Endothelial cell of umbilical vein (primary cell): Measurements from ENCODE around the gene UBE2QL1. TPM values are rescaled to one million over a fixed set of nuclear protein-coding genes. Genes with fewer than 3 reads are reported as not detected.

Experiments used
- BruUV-seq: library from RNA; stranded (reverse); fragments of 400-500 nt; replicated peaks from 2 replicates; lab custom pipeline; 2021; lab: Mats Ljungman, UMichigan
- CTCF ChIA-PET: fragments of 300-600, 350-600 bp; sonication (Branson Sonifier 250); formaldehyde crosslinking; loops from one replicate; lab custom pipeline; 2021; ENCODE audit warnings: antibody characterized with exemption, inconsistent platforms; lab: Charles Lee
- POLR2A ChIA-PET: fragments of 300-600, 350-600 bp; sonication (Branson Sonifier 250); formaldehyde crosslinking; loops from one replicate; lab custom pipeline; 2021; ENCODE audit warnings: antibody characterized with exemption, inconsistent platforms; lab: Charles Lee
- DNase-seq: peaks from one replicate; pipeline ENCODE4 v3.0.0-alpha.2; 2011; ENCODE audit warnings: low read depth, low spot score
- FAIRE-seq: peaks from 2 replicates; lab custom pipeline; 2011; peaks lifted over from hg19 to GRCh38; lab: Jason Lieb, UNC
- H2AFZ ChIP-seq: 2 replicates; pipeline ENCODE4 v1.6.0; 2012; ENCODE audit warnings: low read depth, low read length, control low read depth, inconsistent platforms
- H3K27ac ChIP-seq: 2 replicates; pipeline ENCODE4 v1.5.1; 2011; ENCODE audit warnings: low read depth, mild to moderate bottlenecking, control low read depth, low read length, moderate library complexity; ENCODE audit not compliant: insufficient read depth
- H3K27me3 ChIP-seq, 2 experiments: 2 replicates each; pipeline versions ENCODE4 v1.6.0 to v1.6.1; 2011; ENCODE audit warnings: low read length in 2 of 2, mixed read lengths in 1 of 2; ENCODE audit not compliant: control insufficient read depth in 2 of 2, insufficient read depth in 2 of 2
- H3K36me3 ChIP-seq, 2 experiments: 2 replicates in 1 of 2; 3 replicates in 1 of 2; pipeline ENCODE4 v1.5.1; 2011; ENCODE audit warnings: low read length in 2 of 2, mild to moderate bottlenecking in 1 of 2, moderate library complexity in 1 of 2; ENCODE audit not compliant: control insufficient read depth in 2 of 2, insufficient read depth in 2 of 2; ENCODE audit errors: extremely low read depth in 1 of 2
- H3K4me1 ChIP-seq: 3 replicates; pipeline ENCODE4 v1.5.1; 2011; ENCODE audit warnings: mild to moderate bottlenecking, low read length; ENCODE audit not compliant: control insufficient read depth, insufficient read depth; ENCODE audit errors: extremely low read depth
- H3K4me2 ChIP-seq: 2 replicates; pipeline ENCODE4 v1.6.1; 2011; ENCODE audit warnings: low read length, control low read depth, mixed read lengths; ENCODE audit not compliant: insufficient read depth
- H3K4me3 ChIP-seq, 3 experiments: fragments of 200-600 bp in 1 of 3; sonication (generic), shearing (Covaris generic) in 1 of 3; replicated peaks in 1 of 3; 2 replicates each; pipeline ENCODE4 v1.5.1; 2011 to 2016; ENCODE audit warnings: control low read depth in 3 of 3, low read length in 3 of 3, mild to moderate bottlenecking in 2 of 3, inconsistent platforms in 1 of 3, low read depth in 1 of 3, moderate library complexity in 1 of 3; ENCODE audit not compliant: insufficient read depth in 1 of 3
- H3K79me2 ChIP-seq: 2 replicates; pipeline ENCODE4 v1.6.0; 2012; ENCODE audit warnings: low read length, inconsistent platforms; ENCODE audit not compliant: control insufficient read depth, insufficient read depth
- H3K9ac ChIP-seq: replicated peaks from 2 replicates; pipeline ENCODE3; 2011; ENCODE audit warnings: low read length, control low read depth; ENCODE audit not compliant: insufficient read depth; ENCODE audit errors: extremely low read depth
- H3K9me1 ChIP-seq: replicated peaks from 3 replicates; pipeline ENCODE4 v1.6.0; 2011; ENCODE audit warnings: mild to moderate bottlenecking, low read length; ENCODE audit not compliant: control insufficient read depth, insufficient read depth; ENCODE audit errors: extremely low read depth
- H3K9me3 ChIP-seq: replicated peaks from 2 replicates; pipeline ENCODE4 v1.5.1; 2012; ENCODE audit warnings: low read length, inconsistent platforms; ENCODE audit not compliant: control insufficient read depth, insufficient read depth
- H4K20me1 ChIP-seq: replicated peaks from 2 replicates; pipeline ENCODE3; 2011; ENCODE audit warnings: mild to moderate bottlenecking, low read length; ENCODE audit not compliant: control insufficient read depth, insufficient read depth; ENCODE audit errors: extremely low read depth
- CTCF ChIP-seq, 2 donors: IDR thresholded peaks; 1 replicate in 1 of 2; 2 replicates in 1 of 2; pipeline ENCODE4 v1.5.1; 2011; ENCODE audit warnings: low read length in 2 of 2, mild to moderate bottlenecking in 2 of 2, moderate library complexity in 2 of 2, control low read depth in 1 of 2, inconsistent platforms in 1 of 2, low read depth in 1 of 2; ENCODE audit not compliant: insufficient read depth in 1 of 2; ENCODE audit errors: extremely low read depth in 1 of 2
- EZH2 ChIP-seq: IDR thresholded peaks from 2 replicates; pipeline ENCODE4 v1.6.1; 2012; ENCODE audit warnings: borderline replicate concordance, low read depth, mild to moderate bottlenecking, moderate library complexity, low read length, inconsistent platforms; ENCODE audit not compliant: severe bottlenecking
- FOS ChIP-seq: IDR thresholded peaks from 2 replicates; pipeline ENCODE4 v1.6.1; 2011; ENCODE audit warnings: mild to moderate bottlenecking, low read length, moderate library complexity, borderline replicate concordance; ENCODE audit not compliant: insufficient read depth
- GATA2 ChIP-seq: IDR thresholded peaks from 2 replicates; pipeline ENCODE4 v1.7.0; 2011; ENCODE audit warnings: low read depth, mild to moderate bottlenecking, moderate library complexity, mixed read lengths, low read length; ENCODE audit not compliant: insufficient read length, insufficient read depth
- JUN ChIP-seq: IDR thresholded peaks from 2 replicates; pipeline ENCODE4 v1.6.1; 2011; ENCODE audit warnings: borderline replicate concordance, low read depth; ENCODE audit not compliant: insufficient read length, insufficient read depth
- MAX ChIP-seq: IDR thresholded peaks from 2 replicates; pipeline ENCODE4 v1.6.1; 2011; ENCODE audit not compliant: insufficient read depth, insufficient read length
- MYC ChIP-seq: IDR thresholded peaks from one replicate; pipeline ENCODE4 v1.6.1; 2011; ENCODE audit warnings: mild to moderate bottlenecking, low read depth, low read length
- POLR2A ChIP-seq: IDR thresholded peaks from 2 replicates; pipeline ENCODE4 v1.6.1; 2012; ENCODE audit warnings: low read depth, mild to moderate bottlenecking, control low read depth, low read length
- POLR2AphosphoS5 ChIP-seq: IDR thresholded peaks from 2 replicates; pipeline ENCODE4 v1.6.1; 2012; ENCODE audit warnings: low read depth, mild to moderate bottlenecking, control low read depth, low read length, moderate library complexity; ENCODE audit not compliant: insufficient read depth
- dilution Hi-C: fragments of 300-500 bp; cut with MboI; formaldehyde crosslinking; loops from one replicate; pipeline ENCODE4 v1.15.0; 2019; ENCODE audit warnings: low sequenced_read_pairs; ENCODE audit not compliant: extremely low pct_ligation_motif_present
- intact Hi-C: fragments of 100-400 bp; cut with micrococcal nuclease; formaldehyde crosslinking; loops from one replicate; pipeline ENCODE4 v1.10.0; 2022
- polyA plus RNA-seq, 4 experiments: library from polyadenylated mRNA; depleted of rRNA in 3 of 4; stranded (reverse) in 3 of 4; unstranded in 1 of 4; fragments of >200 nt; gene quantifications; 2 replicates each; pipeline versions ENCODE4 v1.2.1 to v1.2.3, GENCODE V29; 2011 to 2012; ENCODE audit warnings: missing spikeins in 1 of 4
- total RNA-seq: library from RNA; stranded (reverse); gene quantifications from 2 replicates; pipeline ENCODE4 v1.2.3, GENCODE V29; 2021

Gene UBE2QL1
- total and polyA plus RNA-seq, 2 donors (not counting 3 experiments of a cell fraction or from before 2014, with no cell fraction given): 0.04 to 0.15 TPM

- H3K4me3 ChIP-seq: no peak overlapping the region
- TF ChIP-seq GATA2 (no peak), JUN (no peak), MAX (no peak), POLR2A (no peak), MYC (no peak)
- H3K9ac ChIP-seq: no peak overlapping the region
- dilution Hi-C loops: no loop called here
- no peaks in the 10 kb centered on the region for H3K9me1 ChIP-seq
- ChIA-PET CTCF (no interaction called here), POLR2A (no interaction called here)
- no peaks in the 10 kb centered on the region for H3K79me2 ChIP-seq
- H3K9me3 ChIP-seq: no peaks in the 10 kb centered on the region
- H2AFZ ChIP-seq: no peak overlapping the region
- H3K4me2 ChIP-seq: no peak overlapping the region
- no peaks in the 10 kb centered on the region for H3K36me3 ChIP-seq
- H3K4me1 ChIP-seq: no peaks in the 10 kb centered on the region
- no peak for DNase-seq
- BruUV-seq: no TSS peak
- peaks cover 22% of the 10 kb centered on the region in 2 experiments for H3K27me3 ChIP-seq
- intact Hi-C loops: no loop called here
- FAIRE-seq: no peak
- H3K27ac ChIP-seq: no peak overlapping the region
- no peaks in the 10 kb centered on the region for H4K20me1 ChIP-seq
These were observed 6.0 kb downstream of the UBE2QL1 start for GRCh38 chr5:6454628-6455053.

- Histone ChIP-seq H3K79me2 (no peaks in the 10 kb centered on the region), H4K20me1 (no peaks in the 10 kb centered on the region), H3K9ac (no peak overlapping the region), H3K9me1 (no peaks in the 10 kb centered on the region), H2AFZ (no peak overlapping the region), H3K27ac (no peak overlapping the region), H3K27me3 (peaks cover 11 to 13% of the 10 kb centered on the region in 2 experiments), H3K4me3 (no peak overlapping the region), H3K4me1 (no peaks in the 10 kb centered on the region), H3K4me2 (no peak overlapping the region), H3K9me3 (no peaks in the 10 kb centered on the region), H3K36me3 (no peaks in the 10 kb centered on the region)
- dilution Hi-C loops (no loop called here), intact Hi-C loops (no loop called here)
- BruUV-seq: no TSS peak
- FAIRE-seq (no peak), DNase-seq (no peak)
- POLR2A ChIA-PET: no interaction called here
- TF ChIP-seq EZH2 (no peak), MYC (no peak), POLR2A (no peak), GATA2 (no peak), JUN (no peak), FOS (no peak), POLR2AphosphoS5 (no peak), MAX (no peak), CTCF (IDR thresholded peaks at IDR 0.05; ENCODE audit: extremely low read depth in 1 of 2, insufficient read depth in 1 of 2, low read depth in 1 of 2, low read length in 2 of 2) (no peak)
- CTCF ChIA-PET: no interaction called here
These were observed 7.0 kb downstream of the UBE2QL1 start for GRCh38 chr5:6455571-6456200.
